T-helper 17 cell (primary cell): Measurements from ENCODE around the gene JMJD4. TPM values are rescaled to one million over a fixed set of nuclear protein-coding genes. Genes with fewer than 3 reads are reported as not detected.

ENCODE experiments used
- ATAC-seq: fragments of 150-1000 bp; cut with Tn5 transposase; 2 replicates; pipeline ENCODE4 v1.10.0; 2021; ENCODE audit warnings: mild to moderate bottlenecking, moderate library complexity
- DNase-seq, 3 donors: peaks; one replicate each; pipeline versions ENCODE4 v3.0.0 to v3.0.0-alpha.2; 2020 to 2021
- H3K9me3 ChIP-seq: one replicate; pipeline ENCODE4 v1.7.0; 2013; ENCODE audit warnings: low read length, mild to moderate bottlenecking; ENCODE audit not compliant: control insufficient read depth, poor library complexity, severe bottlenecking
- H3K27ac Mint-ChIP-seq: one replicate; pipeline ENCODE4 v1.8.0; 2022; ENCODE audit warnings: mild to moderate bottlenecking, moderate library complexity, mixed read lengths
- H3K27me3 Mint-ChIP-seq: one replicate; pipeline ENCODE4 v1.8.0; 2022; ENCODE audit warnings: mixed read lengths
- H3K36me3 Mint-ChIP-seq: one replicate; pipeline ENCODE4 v1.8.0; 2022; ENCODE audit warnings: low read depth, mixed read lengths
- H3K4me1 Mint-ChIP-seq: one replicate; pipeline ENCODE4 v1.8.0; 2022; ENCODE audit warnings: mild to moderate bottlenecking, mixed read lengths
- H3K4me3 Mint-ChIP-seq: one replicate; pipeline ENCODE4 v1.8.0; 2022; ENCODE audit warnings: mild to moderate bottlenecking, moderate library complexity, mixed read lengths
- total RNA-seq, 4 donors: library from RNA in 2 of 4; stranded (reverse) in 2 of 4; gene quantifications; one replicate each; pipeline ENCODE4 v1.2.3 and lab custom pipeline; 2022 to 2026

The JMJD4 gene
- total RNA-seq, 2 donors from 2014 or later, result 6.8 to 11.2 TPM

- H3K9me3 ChIP-seq, result no peaks in the 10 kb centered on the region
- Mint-ChIP-seq H3K36me3 (peaks cover 2% of the 10 kb centered on the region), H3K4me3 (no peak overlapping the region), H3K27me3 (no peaks in the 10 kb centered on the region), H3K4me1 (peaks cover 56% of the 10 kb centered on the region), H3K27ac (peak overlapping the region; percentile 75)
- no peak for ATAC-seq
- no peak for DNase-seq
Measured at GRCh38 chr1:227741166-227741870, 6.2 kb upstream of the JMJD4 start.

GRCh38 chr1:227740401-227740960 lies 5.4 kb upstream of the JMJD4 start:
- DNase-seq (no peak), ATAC-seq (no peak)
- Mint-ChIP-seq H3K36me3 (peaks cover 2% of the 10 kb centered on the region), H3K4me1 (peaks cover 61% of the 10 kb centered on the region), H3K4me3 (no peak overlapping the region), H3K27ac (peak overlapping the region; percentile 75), H3K27me3 (no peaks in the 10 kb centered on the region)
- no peaks in the 10 kb centered on the region for H3K9me3 ChIP-seq

GRCh38 chr1:227739636-227740035 lies 4.5 kb upstream of the JMJD4 start:
- Mint-ChIP-seq H3K4me1 (peaks cover 56% of the 10 kb centered on the region), H3K27ac (peak overlapping the region; percentile 75), H3K36me3 (peaks cover 2% of the 10 kb centered on the region), H3K27me3 (no peaks in the 10 kb centered on the region), H3K4me3 (no peak overlapping the region)
- no peak for DNase-seq
- no peaks in the 10 kb centered on the region for H3K9me3 ChIP-seq
- no peak for ATAC-seq

- Mint-ChIP-seq H3K4me1 (peaks cover 49% of the 10 kb centered on the region), H3K36me3 (peaks cover 2% of the 10 kb centered on the region), H3K27ac (no peak overlapping the region), H3K27me3 (no peaks in the 10 kb centered on the region), H3K4me3 (no peak overlapping the region)
- ATAC-seq, result no peak
- DNase-seq, result no peak
- no peaks in the 10 kb centered on the region for H3K9me3 ChIP-seq
Measured at GRCh38 chr1:227738820-227739219, 3.7 kb upstream of the JMJD4 start.

- peaks cover 45% of the 10 kb centered on the region for H3K4me1 Mint-ChIP-seq
- no peaks in the 10 kb centered on the region for H3K27me3 Mint-ChIP-seq
- ATAC-seq, result no peak
- DNase-seq, result no peak
- peak overlapping the region; percentile 37 for H3K27ac Mint-ChIP-seq
- H3K4me3 Mint-ChIP-seq, result peak overlapping the region; percentile 52
- peaks cover 2% of the 10 kb centered on the region for H3K36me3 Mint-ChIP-seq
- no peaks in the 10 kb centered on the region for H3K9me3 ChIP-seq
Measured at GRCh38 chr1:227736814-227737432, 1.8 kb upstream of the JMJD4 start.

GRCh38 chr1:227735539-227736285 lies 610 bp upstream of the JMJD4 start:
- no peaks in the 10 kb centered on the region for H3K9me3 ChIP-seq
- H3K36me3 Mint-ChIP-seq, result peaks cover 2% of the 10 kb centered on the region
- ATAC-seq (no peak), DNase-seq (no peak)
- H3K4me3 Mint-ChIP-seq, result peak overlapping the region; percentile 95
- no peaks in the 10 kb centered on the region for H3K27me3 Mint-ChIP-seq
- peak overlapping the region; percentile 88 for H3K27ac Mint-ChIP-seq
- H3K4me1 Mint-ChIP-seq, result peaks cover 37% of the 10 kb centered on the region

GRCh38 chr1:227734546-227734855 lies 601 bp downstream of the JMJD4 start:
- Mint-ChIP-seq H3K27me3 (no peaks in the 10 kb centered on the region), H3K4me3 (peak overlapping the region; percentile 95), H3K27ac (peak overlapping the region; percentile 88), H3K4me1 (peaks cover 35% of the 10 kb centered on the region), H3K36me3 (peaks cover 2% of the 10 kb centered on the region)
- no peaks in the 10 kb centered on the region for H3K9me3 ChIP-seq
- peak; percentile 1 for ATAC-seq
- DNase-seq, result no peak

GRCh38 chr1:227733751-227734545 lies 1.2 kb downstream of the JMJD4 start:
- no peaks in the 10 kb centered on the region for H3K9me3 ChIP-seq
- no peak for DNase-seq
- H3K4me1 Mint-ChIP-seq, result peaks cover 30% of the 10 kb centered on the region
- no peak for ATAC-seq
- H3K4me3 Mint-ChIP-seq, result peak overlapping the region; percentile 95
- H3K27me3 Mint-ChIP-seq, result no peaks in the 10 kb centered on the region
- H3K27ac Mint-ChIP-seq, result peak overlapping the region; percentile 88
- H3K36me3 Mint-ChIP-seq, result peaks cover 2% of the 10 kb centered on the region

- Mint-ChIP-seq H3K27me3 (no peaks in the 10 kb centered on the region), H3K27ac (peak overlapping the region; percentile 88), H3K36me3 (peaks cover 2% of the 10 kb centered on the region), H3K4me3 (peak overlapping the region; percentile 95), H3K4me1 (peaks cover 30% of the 10 kb centered on the region)
- DNase-seq (no peak), ATAC-seq (no peak)
- H3K9me3 ChIP-seq, result no peaks in the 10 kb centered on the region
Measured at GRCh38 chr1:227733309-227733705, 1.8 kb downstream of the JMJD4 start.

- Mint-ChIP-seq H3K4me3 (peak overlapping the region; percentile 95), H3K4me1 (peaks cover 30% of the 10 kb centered on the region), H3K36me3 (peaks cover 2% of the 10 kb centered on the region), H3K27me3 (no peaks in the 10 kb centered on the region), H3K27ac (peak overlapping the region; percentile 88)
- DNase-seq, result no peak
- no peak for ATAC-seq
- no peaks in the 10 kb centered on the region for H3K9me3 ChIP-seq
Measured at GRCh38 chr1:227732586-227733308, 2.4 kb downstream of the JMJD4 start.

GRCh38 chr1:227731696-227732585 lies 3.2 kb downstream of the JMJD4 start:
- no peaks in the 10 kb centered on the region for H3K9me3 ChIP-seq
- Mint-ChIP-seq H3K27me3 (no peaks in the 10 kb centered on the region), H3K36me3 (no peaks in the 10 kb centered on the region), H3K4me1 (peaks cover 24% of the 10 kb centered on the region), H3K27ac (no peak overlapping the region), H3K4me3 (no peak overlapping the region)
- DNase-seq (no peak), ATAC-seq (no peak)
